Activated CD4-positive, alpha-beta memory T cell treated with anti-CD3 and anti-CD28 coated beads, Interleukin-2, amount 10 ng/mL, durations not matched to agents 7 days and 5 days (primary cell): ENCODE results near the gene FLII. TPM values are rescaled to one million over a fixed set of nuclear protein-coding genes. Genes with fewer than 3 reads are reported as not detected.

Source experiments
- CTCF ChIA-PET: fragments of 350-600 bp; sonication (Branson Sonifier 250); formaldehyde crosslinking; loops from one replicate; lab custom pipeline; 2021; ENCODE audit warnings: antibody characterized with exemption, inconsistent platforms; lab: Charles Lee
- POLR2A ChIA-PET: fragments of 350-600 bp; sonication (Branson Sonifier 250); formaldehyde crosslinking; loops from one replicate; lab custom pipeline; 2021; ENCODE audit warnings: antibody characterized with exemption; lab: Charles Lee
- DNase-seq: peaks from one replicate; pipeline ENCODE4 v3.0.0-alpha.2; 2020
- H3K27ac Mint-ChIP-seq: one replicate; pipeline ENCODE4 v1.8.0; 2021; ENCODE audit warnings: mild to moderate bottlenecking, mixed read lengths
- H3K27me3 Mint-ChIP-seq: one replicate; pipeline ENCODE4 v1.8.0; 2021; ENCODE audit warnings: mixed read lengths
- H3K36me3 Mint-ChIP-seq: one replicate; pipeline ENCODE4 v1.8.0; 2021; ENCODE audit warnings: low read depth, mixed read lengths
- H3K4me1 Mint-ChIP-seq: one replicate; pipeline ENCODE4 v1.8.0; 2021; ENCODE audit warnings: mixed read lengths
- H3K4me3 Mint-ChIP-seq: one replicate; pipeline ENCODE4 v1.8.0; 2021; ENCODE audit warnings: mild to moderate bottlenecking, mixed read lengths
- H3K9me3 Mint-ChIP-seq: one replicate; pipeline ENCODE4 v1.8.0; 2021; ENCODE audit warnings: mixed read lengths
- total RNA-seq, 2 experiments: library from RNA; stranded (reverse); gene quantifications; one replicate each; pipeline ENCODE4 v1.2.3, GENCODE V29; 2021

The FLII gene
- total RNA-seq, 2 experiments from 2014 or later, result 336 TPM

GRCh38 chr17:18234853-18235380 lies 23.6 kb downstream of the FLII start:
- ChIA-PET CTCF (no interaction called here), POLR2A (no interaction called here)
- Mint-ChIP-seq H3K9me3 (no peaks in the 10 kb centered on the region), H3K27ac (no peak overlapping the region), H3K36me3 (peaks cover 16% of the 10 kb centered on the region), H3K4me1 (peaks cover 9% of the 10 kb centered on the region), H3K27me3 (no peaks in the 10 kb centered on the region), H3K4me3 (no peak overlapping the region)
- no peak for DNase-seq

- Mint-ChIP-seq H3K36me3 (peaks cover 16% of the 10 kb centered on the region), H3K4me1 (peaks cover 9% of the 10 kb centered on the region), H3K4me3 (no peak overlapping the region), H3K27ac (no peak overlapping the region), H3K9me3 (no peaks in the 10 kb centered on the region), H3K27me3 (no peaks in the 10 kb centered on the region)
- POLR2A ChIA-PET, result no interaction called here
- CTCF ChIA-PET, result no interaction called here
- no peak for DNase-seq
Measured at GRCh38 chr17:18233803-18234518, 24.6 kb downstream of the FLII start.

DNA sequence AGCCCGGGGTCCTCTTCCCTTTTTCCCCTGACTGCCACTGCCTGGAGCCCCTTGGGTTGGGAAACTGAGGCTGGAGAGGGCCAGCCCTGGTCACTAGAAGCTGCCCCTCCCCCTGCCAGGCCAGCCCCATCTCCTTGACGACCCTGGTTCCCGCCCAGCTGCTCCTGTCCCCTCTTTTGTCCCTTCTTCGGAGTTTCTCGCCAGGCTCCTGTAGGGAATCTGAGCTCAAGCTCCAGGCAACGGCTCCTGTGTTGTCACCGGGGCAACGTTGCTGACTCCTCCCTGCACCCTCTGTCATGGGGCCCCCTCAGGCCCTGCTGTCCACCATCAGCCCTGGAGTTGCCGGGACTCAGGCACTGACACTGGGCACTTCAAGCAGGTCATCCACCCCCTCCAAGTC lies 27.4 kb downstream of the FLII start:
- ChIA-PET CTCF (no interaction called here), POLR2A (no interaction called here)
- Mint-ChIP-seq H3K4me3 (no peak overlapping the region), H3K27ac (no peak overlapping the region), H3K27me3 (no peaks in the 10 kb centered on the region), H3K9me3 (no peaks in the 10 kb centered on the region), H3K4me1 (peaks cover 27% of the 10 kb centered on the region), H3K36me3 (peaks cover 9% of the 10 kb centered on the region)
- DNase-seq, result no peak

DNA sequence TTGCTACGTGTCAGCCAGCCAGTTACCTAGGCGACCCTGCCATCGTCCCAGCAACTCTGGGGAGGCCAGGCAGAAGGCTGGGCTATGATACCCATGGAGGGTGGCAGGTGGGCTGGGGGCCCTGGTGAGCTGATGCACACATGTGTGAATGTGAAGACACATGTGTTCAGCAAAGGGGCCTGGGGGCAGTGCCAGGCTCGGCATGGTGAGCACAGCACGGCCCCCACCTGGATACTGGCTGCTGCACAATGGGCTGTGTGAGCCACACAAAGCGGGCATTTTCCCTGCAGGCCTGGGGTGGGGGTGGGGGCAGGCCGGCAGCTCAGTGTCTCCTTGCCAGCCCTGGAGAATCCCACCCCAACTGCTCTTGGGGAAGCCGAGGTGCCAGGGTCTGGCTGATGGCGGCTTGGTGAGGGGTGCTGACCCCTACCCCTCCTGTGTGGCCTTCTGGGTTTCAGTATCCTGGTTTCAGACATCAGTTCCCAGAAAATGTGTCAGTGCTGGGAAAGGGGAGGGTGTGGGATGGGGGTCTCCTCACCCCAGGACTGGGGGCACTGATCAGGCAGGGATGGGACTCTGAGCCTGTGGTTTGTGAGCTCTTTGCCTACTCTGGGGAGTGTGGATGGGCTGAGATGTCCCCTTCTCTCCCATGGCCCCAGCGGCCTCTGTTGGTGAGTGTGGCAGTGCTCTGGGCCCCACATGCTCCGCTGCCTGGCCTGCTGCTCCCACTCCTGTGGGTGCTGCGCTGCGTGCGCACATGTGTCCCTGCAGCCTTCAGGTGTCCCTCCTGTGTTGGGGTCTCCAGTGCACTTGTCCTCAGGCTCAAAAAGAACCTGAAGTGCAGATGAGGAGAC lies 28.0 kb downstream of the FLII start:
- peaks cover 5% of the 10 kb centered on the region for H3K36me3 Mint-ChIP-seq
- ChIA-PET CTCF (no interaction called here), POLR2A (no interaction called here)
- H3K9me3 Mint-ChIP-seq, result no peaks in the 10 kb centered on the region
- DNase-seq, result no peak
- no peak overlapping the region for H3K27ac Mint-ChIP-seq
- H3K4me3 Mint-ChIP-seq, result no peak overlapping the region
- peaks cover 25% of the 10 kb centered on the region for H3K4me1 Mint-ChIP-seq
- H3K27me3 Mint-ChIP-seq, result no peaks in the 10 kb centered on the region

DNA sequence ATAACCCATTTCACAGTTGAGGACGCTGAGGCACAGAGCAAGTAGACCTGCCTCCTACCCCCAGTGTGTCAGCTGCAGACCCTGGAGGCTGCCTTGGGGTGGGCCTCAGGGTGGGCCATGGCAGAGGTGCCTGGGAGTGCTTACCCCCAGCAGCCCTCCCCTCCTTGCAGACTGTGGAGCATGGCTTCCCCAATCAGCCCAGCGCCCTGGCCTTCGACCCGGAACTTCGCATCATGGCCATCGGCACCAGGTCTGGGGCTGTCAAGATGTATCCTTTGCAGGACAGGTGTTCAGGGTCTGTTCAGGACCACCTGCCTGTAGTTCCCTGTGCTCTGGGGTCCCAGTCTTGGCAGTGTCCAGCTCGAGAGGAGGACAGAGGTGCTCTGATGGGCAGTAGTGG lies 28.8 kb downstream of the FLII start:
- H3K4me3 Mint-ChIP-seq, result no peak overlapping the region
- H3K27me3 Mint-ChIP-seq, result no peaks in the 10 kb centered on the region
- no peak for DNase-seq
- peaks cover 26% of the 10 kb centered on the region for H3K4me1 Mint-ChIP-seq
- H3K9me3 Mint-ChIP-seq, result no peaks in the 10 kb centered on the region
- ChIA-PET CTCF (no interaction called here), POLR2A (no interaction called here)
- H3K27ac Mint-ChIP-seq, result no peak overlapping the region
- peaks cover 3% of the 10 kb centered on the region for H3K36me3 Mint-ChIP-seq

DNA sequence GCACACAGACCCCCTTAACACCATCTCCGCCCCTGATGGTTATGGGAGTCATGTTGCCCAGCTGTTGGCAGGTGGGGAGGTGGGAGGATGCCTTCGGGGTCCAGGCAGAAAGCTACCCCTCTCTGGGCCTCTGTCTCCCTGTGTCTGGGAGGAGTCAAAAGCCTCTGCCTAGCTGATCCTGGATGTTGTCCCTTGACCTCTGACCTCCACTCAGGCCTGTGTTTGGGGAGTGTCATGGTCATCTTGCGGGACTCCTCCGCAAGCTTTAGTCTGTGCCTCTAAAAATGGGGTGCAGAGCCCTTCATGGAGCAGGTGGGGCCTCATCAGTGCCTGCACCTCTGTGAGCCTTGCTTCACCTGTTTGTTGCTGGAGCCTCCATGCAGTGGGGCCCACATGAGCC lies 29.3 kb downstream of the FLII start:
- no peaks in the 10 kb centered on the region for H3K27me3 Mint-ChIP-seq
- no peaks in the 10 kb centered on the region for H3K36me3 Mint-ChIP-seq
- H3K27ac Mint-ChIP-seq, result no peak overlapping the region
- ChIA-PET POLR2A (no interaction called here), CTCF (no interaction called here)
- peaks cover 27% of the 10 kb centered on the region for H3K4me1 Mint-ChIP-seq
- no peak overlapping the region for H3K4me3 Mint-ChIP-seq
- DNase-seq, result no peak
- no peaks in the 10 kb centered on the region for H3K9me3 Mint-ChIP-seq

DNA sequence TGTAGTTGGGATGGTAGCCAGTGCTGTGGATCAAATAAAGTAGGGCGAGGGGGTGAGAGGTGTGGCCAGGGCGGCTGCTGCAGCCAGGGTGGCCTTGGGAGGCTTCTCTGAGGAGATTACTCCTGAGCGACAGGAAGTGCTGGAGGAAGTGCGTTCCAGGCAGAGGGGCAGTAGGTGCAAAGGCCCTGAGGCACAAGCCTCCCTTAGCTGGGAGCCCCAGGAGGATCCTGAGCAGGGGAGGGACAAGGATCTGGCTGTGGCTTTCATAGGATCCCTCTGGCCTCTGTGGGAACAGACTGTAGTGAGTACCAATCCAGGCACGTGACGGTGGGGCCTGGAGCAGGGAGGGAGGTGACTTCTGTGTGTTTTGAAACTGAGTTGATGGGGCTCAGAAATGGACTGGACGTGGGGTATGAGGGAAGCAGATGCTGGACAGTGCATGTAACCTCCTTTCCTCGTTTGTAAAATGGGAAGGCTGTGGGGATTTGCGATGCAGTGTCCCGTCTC lies 30.3 kb downstream of the FLII start:
- no peak overlapping the region for H3K4me3 Mint-ChIP-seq
- H3K27ac Mint-ChIP-seq, result no peak overlapping the region
- CTCF ChIA-PET, result no interaction called here

DNA sequence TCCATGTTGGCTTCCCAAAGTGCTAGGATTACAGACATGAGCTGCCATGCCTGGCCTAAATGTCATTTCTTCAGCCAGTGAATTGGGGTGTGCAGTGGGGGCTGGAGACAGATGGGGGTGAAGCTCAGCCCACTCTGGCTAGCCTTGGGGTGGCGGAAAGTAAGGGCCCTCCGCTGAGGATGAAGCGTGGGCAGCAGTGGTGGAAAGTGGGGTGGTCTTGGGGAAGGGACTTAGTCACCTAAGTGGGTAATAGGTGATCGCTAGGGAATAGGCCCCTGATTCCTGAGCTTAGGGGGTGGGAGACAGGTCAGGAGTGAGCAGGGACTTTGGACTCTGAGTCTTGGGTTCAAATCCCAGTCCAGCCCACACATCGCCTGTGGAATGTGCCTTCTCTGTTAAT lies 30.9 kb downstream of the FLII start:
- no peaks in the 10 kb centered on the region for H3K9me3 Mint-ChIP-seq
- DNase-seq, result no peak
- H3K4me1 Mint-ChIP-seq, result peaks cover 27% of the 10 kb centered on the region
- ChIA-PET CTCF (no interaction called here), POLR2A (interaction anchor here (1.4 kb wide), 1 partner anchor 8 kb away, joined by 4 read pairs; no protein-coding TSS in a partner anchor)
- no peak overlapping the region for H3K4me3 Mint-ChIP-seq
- H3K27me3 Mint-ChIP-seq, result no peaks in the 10 kb centered on the region
- H3K27ac Mint-ChIP-seq, result no peak overlapping the region
- H3K36me3 Mint-ChIP-seq, result no peaks in the 10 kb centered on the region

More for the DNA sequence above, 30.3 kb downstream of the FLII start:
- H3K9me3 Mint-ChIP-seq, result no peaks in the 10 kb centered on the region
- peaks cover 27% of the 10 kb centered on the region for H3K4me1 Mint-ChIP-seq
- no peaks in the 10 kb centered on the region for H3K27me3 Mint-ChIP-seq
- no peaks in the 10 kb centered on the region for H3K36me3 Mint-ChIP-seq
- POLR2A ChIA-PET, result no interaction called here
- no peak for DNase-seq

DNA sequence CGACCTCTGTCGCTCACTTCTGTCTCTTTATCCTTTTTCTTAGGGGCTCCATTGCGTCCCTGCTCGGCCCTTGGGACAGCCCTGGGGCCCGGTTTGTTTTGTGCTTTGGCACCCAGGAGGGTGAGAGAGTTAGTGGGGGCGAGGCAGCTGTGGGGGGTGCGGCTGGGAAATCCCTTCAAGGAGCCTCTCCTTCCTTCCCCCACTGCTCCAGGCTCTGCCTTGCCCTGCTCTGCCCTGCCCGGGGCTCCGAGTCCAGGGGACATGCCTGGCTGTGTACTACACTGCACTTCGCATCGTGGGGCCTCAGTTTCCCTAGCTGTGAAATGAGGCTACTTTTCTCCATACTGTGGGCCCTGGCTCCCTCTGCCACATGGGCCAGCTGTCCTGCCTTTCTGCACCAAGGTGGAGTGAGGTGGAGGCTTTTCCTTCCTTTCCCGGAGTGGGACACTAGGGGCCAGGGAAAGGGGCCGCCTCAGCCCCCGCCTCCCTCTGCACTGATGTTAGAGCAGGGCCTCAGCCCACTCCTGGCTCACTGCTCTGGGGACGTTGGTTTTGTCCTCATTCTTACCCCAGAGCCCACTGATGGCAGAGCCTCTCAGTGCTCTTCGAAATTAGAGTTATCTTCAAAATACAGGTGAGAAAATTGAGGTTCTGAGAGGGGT lies 32.1 kb downstream of the FLII start:
- no peaks in the 10 kb centered on the region for H3K27me3 Mint-ChIP-seq
- no peaks in the 10 kb centered on the region for H3K36me3 Mint-ChIP-seq
- DNase-seq, result no peak
- H3K27ac Mint-ChIP-seq, result peak overlapping the region; percentile 81
- ChIA-PET CTCF (no interaction called here), POLR2A (interaction anchor here (0.9 to 1.9 kb wide), 3 partner anchors 10 to 24 kb away, joined by 4 read pairs; no protein-coding TSS in a partner anchor)
- H3K9me3 Mint-ChIP-seq, result no peaks in the 10 kb centered on the region
- peak overlapping the region; percentile 95 for H3K4me3 Mint-ChIP-seq
- H3K4me1 Mint-ChIP-seq, result peaks cover 27% of the 10 kb centered on the region

GRCh38 chr17:18225642-18226283 lies 32.8 kb downstream of the FLII start:
- Mint-ChIP-seq H3K27me3 (no peaks in the 10 kb centered on the region), H3K36me3 (no peaks in the 10 kb centered on the region), H3K4me1 (peaks cover 28% of the 10 kb centered on the region), H3K27ac (peak overlapping the region; percentile 81), H3K9me3 (no peaks in the 10 kb centered on the region), H3K4me3 (peak overlapping the region; percentile 95)
- POLR2A ChIA-PET, result interaction anchor here (0.6 to 1.9 kb wide), 4 partner anchors 12 to 42 kb away, joined by 3 to 4 read pairs (median 4); partner anchors contain the start of gene ALKBH5
- DNase-seq, result no peak
- CTCF ChIA-PET, result no interaction called here

GRCh38 chr17:18225121-18225641 lies 33.4 kb downstream of the FLII start, which contains the start of gene LLGL1:
Gene LLGL1, plus strand, starts transcription at chr17:18225635. Its CDS starts 48 bp downstream, at chr17:18225683.
- peak; percentile 97 for DNase-seq
- H3K27ac Mint-ChIP-seq, result peak within 1 kb of the TSS; percentile 81
- peak within 1 kb of the TSS; percentile 95 for H3K4me3 Mint-ChIP-seq
- no peaks in the 10 kb centered on the region for H3K36me3 Mint-ChIP-seq
- H3K4me1 Mint-ChIP-seq, result peaks cover 29% of the 10 kb centered on the region
- CTCF ChIA-PET, result interaction anchor here (2.5 kb wide), 1 partner anchor 10 kb away, joined by 12 read pairs; no protein-coding TSS in a partner anchor
- no peaks in the 10 kb centered on the region for H3K27me3 Mint-ChIP-seq
- POLR2A ChIA-PET, result interaction anchor here (0.6 to 1.9 kb wide), 3 partner anchors 12 to 41 kb away, joined by 3 to 4 read pairs (median 4); partner anchors contain the start of gene ALKBH5
- H3K9me3 Mint-ChIP-seq, result no peaks in the 10 kb centered on the region
